Cardiac fibroblast (primary cell): ENCODE measurements around the gene ETNK2.

Experiments
- DNase-seq, 2 donors: peaks; one replicate each; pipeline versions ENCODE4 v3.0.0 to v3.0.0-alpha.2; 2010; ENCODE audit warnings: low read depth in 2 of 2
- H3K4me3 ChIP-seq, 2 donors: replicated peaks in 1 of 2; 1 replicate in 1 of 2; 2 replicates in 1 of 2; pipeline ENCODE4 v1.5.1; 2011; ENCODE audit warnings: low read depth in 2 of 2, low read length in 2 of 2, mild to moderate bottlenecking in 2 of 2, moderate library complexity in 1 of 2
- TF ChIP-seq, protein P1 (sequence below): IDR thresholded peaks from one replicate; pipeline ENCODE4 v1.5.1; 2011; ENCODE audit warnings: low read depth, mild to moderate bottlenecking, low read length, inconsistent platforms

Gene ETNK2

GRCh38 chr1:204188959-204189639 lies 37.3 kb upstream of the ETNK2 start:
- DNase-seq, result no peak
- H3K4me3 ChIP-seq, result no peak overlapping the region
- TF ChIP-seq, protein P1, sequence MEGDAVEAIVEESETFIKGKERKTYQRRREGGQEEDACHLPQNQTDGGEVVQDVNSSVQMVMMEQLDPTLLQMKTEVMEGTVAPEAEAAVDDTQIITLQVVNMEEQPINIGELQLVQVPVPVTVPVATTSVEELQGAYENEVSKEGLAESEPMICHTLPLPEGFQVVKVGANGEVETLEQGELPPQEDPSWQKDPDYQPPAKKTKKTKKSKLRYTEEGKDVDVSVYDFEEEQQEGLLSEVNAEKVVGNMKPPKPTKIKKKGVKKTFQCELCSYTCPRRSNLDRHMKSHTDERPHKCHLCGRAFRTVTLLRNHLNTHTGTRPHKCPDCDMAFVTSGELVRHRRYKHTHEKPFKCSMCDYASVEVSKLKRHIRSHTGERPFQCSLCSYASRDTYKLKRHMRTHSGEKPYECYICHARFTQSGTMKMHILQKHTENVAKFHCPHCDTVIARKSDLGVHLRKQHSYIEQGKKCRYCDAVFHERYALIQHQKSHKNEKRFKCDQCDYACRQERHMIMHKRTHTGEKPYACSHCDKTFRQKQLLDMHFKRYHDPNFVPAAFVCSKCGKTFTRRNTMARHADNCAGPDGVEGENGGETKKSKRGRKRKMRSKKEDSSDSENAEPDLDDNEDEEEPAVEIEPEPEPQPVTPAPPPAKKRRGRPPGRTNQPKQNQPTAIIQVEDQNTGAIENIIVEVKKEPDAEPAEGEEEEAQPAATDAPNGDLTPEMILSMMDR, result no peak

GRCh38 chr1:204186597-204186996 lies 34.8 kb upstream of the ETNK2 start:
- H3K4me3 ChIP-seq, result no peak overlapping the region
- TF ChIP-seq, protein P1, result no peak
- DNase-seq, result no peak

DNA sequence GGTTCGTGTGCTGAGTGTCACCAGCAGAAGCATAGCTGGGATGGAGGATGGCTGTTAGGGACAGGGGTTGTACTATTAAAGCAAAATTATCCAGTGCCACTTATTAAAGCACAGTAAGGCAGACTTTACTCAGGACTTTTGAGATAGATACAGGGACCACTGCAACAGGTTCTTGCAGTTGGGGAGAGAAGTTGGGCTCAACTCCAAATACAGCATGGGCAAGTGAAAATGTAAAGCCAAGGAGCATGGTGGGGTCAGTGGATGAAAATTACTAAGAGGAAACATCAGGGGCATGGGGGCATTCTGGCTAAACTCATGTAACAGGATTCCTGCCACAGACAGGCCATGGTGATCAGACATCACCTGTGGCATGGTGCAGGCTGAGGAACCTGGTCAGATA lies 29.3 kb upstream of the ETNK2 start:
- no peak for DNase-seq
- TF ChIP-seq, protein P1, result no peak
- H3K4me3 ChIP-seq, result no peak overlapping the region

- no peak overlapping the region for H3K4me3 ChIP-seq
- no peak for DNase-seq
- TF ChIP-seq, protein P1, result no peak
Observed at GRCh38 chr1:204180133-204180532, 28.3 kb upstream of the ETNK2 start.

- no peak overlapping the region for H3K4me3 ChIP-seq
- TF ChIP-seq, protein P1, result no peak
- DNase-seq, result no peak
Observed at GRCh38 chr1:204178487-204179281, 26.8 kb upstream of the ETNK2 start.

GRCh38 chr1:204177133-204177532 lies 25.3 kb upstream of the ETNK2 start:
- TF ChIP-seq, protein P1, result no peak
- H3K4me3 ChIP-seq, result no peak overlapping the region
- no peak for DNase-seq
